GM18505 (cell line): ENCODE results near the gene ZCWPW1.
"Not testable (repeated sequence)": the region's sequence is repeated elsewhere in the genome, so short reads cannot be mapped to it uniquely, and the experiment has no call there.

ENCODE experiments used
- ATAC-seq: cut with Tn5 transposase; IDR thresholded peaks from one replicate; pipeline ENCODE4 v1.9.1; 2021; ENCODE audit not compliant: unreplicated experiment
- POLR2A ChIP-seq: IDR thresholded peaks from 4 replicates; pipeline ENCODE4 v1.6.1; 2011; ENCODE audit warnings: borderline replicate concordance; ENCODE audit not compliant: insufficient read depth, insufficient read length; ENCODE audit errors: extremely low read depth

ZCWPW1 gene

GRCh38 chr7:100373261-100373831 lies 55.2 kb downstream of the ZCWPW1 start, which contains the start of gene PILRA:
Gene PILRA (plus strand): TSS chr7:100373487. CDS start chr7:100373657, 170 bp downstream.
- no peak for TF ChIP-seq POLR2A
- ATAC-seq, result no peak

GRCh38 chr7:100372694-100373093 lies 55.8 kb downstream of the ZCWPW1 start:
- TF ChIP-seq POLR2A, result no peak
- ATAC-seq, result no peak

- no peak for TF ChIP-seq POLR2A
- no peak for ATAC-seq
These were observed 56.2 kb downstream of the ZCWPW1 start for GRCh38 chr7:100372256-100372655.

GRCh38 chr7:100371561-100372171 lies 56.8 kb downstream of the ZCWPW1 start:
- ATAC-seq, result no peak

GRCh38 chr7:100370746-100371145 lies 57.8 kb downstream of the ZCWPW1 start:
- no peak for ATAC-seq
- TF ChIP-seq POLR2A, result no peak

More at GRCh38 chr7:100371561-100372171, 56.8 kb downstream of the ZCWPW1 start:
- TF ChIP-seq POLR2A, result no peak

GRCh38 chr7:100370303-100370702 lies 58.2 kb downstream of the ZCWPW1 start:
- ATAC-seq, result no peak
- no peak for TF ChIP-seq POLR2A

GRCh38 chr7:100369105-100369504 lies 59.4 kb downstream of the ZCWPW1 start:
- peak; percentile 61 for TF ChIP-seq POLR2A
- peak; percentile 56 for ATAC-seq

- TF ChIP-seq POLR2A, result peak; percentile 31
- no peak for ATAC-seq
These were observed 60.6 kb downstream of the ZCWPW1 start for GRCh38 chr7:100367676-100368613.

- no peak for ATAC-seq
- TF ChIP-seq POLR2A, result no peak
These were observed 61.3 kb downstream of the ZCWPW1 start for GRCh38 chr7:100367251-100367620.

- peak; percentile 59 for TF ChIP-seq POLR2A
- ATAC-seq, result no peak
These were observed 61.9 kb downstream of the ZCWPW1 start for GRCh38 chr7:100366411-100367250.

GRCh38 chr7:100365998-100366367 lies 62.5 kb downstream of the ZCWPW1 start:
- not testable (repeated sequence) for ATAC-seq

- TF ChIP-seq POLR2A, result no peak
- ATAC-seq, result no peak
These were observed 64.0 kb downstream of the ZCWPW1 start for GRCh38 chr7:100364480-100364879.

GRCh38 chr7:100363797-100364196 lies 64.7 kb downstream of the ZCWPW1 start:
- not testable (repeated sequence) for ATAC-seq
